ENCODE measurements around the gene NECTIN2.

Gene NECTIN2

DNA sequence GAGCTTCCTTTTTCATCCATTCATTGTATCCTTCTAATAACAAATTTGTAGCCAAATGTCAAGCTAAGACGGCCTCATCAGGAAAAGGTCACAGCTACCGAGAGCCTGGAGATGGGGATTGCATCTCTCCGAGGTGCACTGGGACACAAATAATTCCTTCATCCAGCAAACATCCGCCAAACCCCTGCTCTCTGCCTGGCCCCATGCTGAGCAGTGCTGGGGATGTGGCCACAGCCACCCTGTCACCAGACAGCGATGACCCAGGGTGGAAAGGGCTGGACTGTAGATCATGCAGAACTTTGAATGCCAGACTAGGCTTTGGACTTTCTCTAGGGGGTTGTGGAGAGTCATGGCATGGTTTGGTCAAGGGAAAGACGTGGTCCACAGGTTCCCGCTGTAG lies 46.8 kb downstream of the NECTIN2 start:
- ATAC-seq: no peak
- no peak for TF ChIP-seq RARB (CRISPR knock-in tag; IDR thresholded peaks at IDR 0.05)
- TF ChIP-seq ISL1 (CRISPR knock-in tag; IDR thresholded peaks at IDR 0.05): no peak
- TF ChIP-seq GLIS3 (CRISPR knock-in tag; IDR thresholded peaks at IDR 0.05): no peak
- TF ChIP-seq PATZ1 (CRISPR knock-in tag; IDR thresholded peaks at IDR 0.05; ENCODE audit: borderline replicate concordance): no peak
- TF ChIP-seq CSRNP3 (CRISPR knock-in tag; IDR thresholded peaks at IDR 0.05): no peak

DNA sequence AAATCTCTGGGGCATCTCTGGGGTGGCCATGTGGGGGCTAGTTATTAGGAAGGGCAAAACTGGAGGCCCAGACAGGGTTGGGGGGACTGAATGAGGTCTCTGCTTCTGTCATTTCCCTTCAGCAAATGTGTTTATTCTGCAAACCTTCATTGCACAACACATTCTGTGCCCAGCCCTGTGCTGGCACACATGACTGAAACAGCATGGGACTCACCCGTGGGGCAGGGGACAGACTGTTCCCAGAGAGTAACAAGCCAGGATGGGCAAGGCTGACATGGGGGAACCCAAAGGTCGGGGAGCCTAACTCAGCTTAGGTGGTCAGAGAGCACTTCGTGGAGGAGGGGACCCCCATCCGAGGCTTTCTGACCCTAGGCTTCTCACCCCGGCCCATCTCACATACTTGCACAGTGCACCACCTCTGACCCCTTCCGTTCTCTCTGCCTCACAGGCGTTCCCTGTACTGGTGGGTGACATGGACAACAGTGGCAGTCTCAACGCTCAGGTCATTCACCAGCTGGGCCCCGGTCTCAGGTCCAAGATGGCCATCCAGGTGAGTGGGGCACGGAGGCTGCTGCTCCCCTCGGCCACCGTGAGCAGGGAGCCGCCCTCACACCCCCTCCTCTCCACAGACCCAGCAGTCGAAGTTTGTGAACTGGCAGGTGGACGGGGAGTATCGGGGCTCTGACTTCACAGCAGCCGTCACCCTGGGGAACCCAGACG lies 47.4 kb downstream of the NECTIN2 start:
- TF ChIP-seq PPARA (CRISPR knock-in tag; IDR thresholded peaks at IDR 0.05; ENCODE audit: borderline replicate concordance): no peak
- no peak for TF ChIP-seq ISL1 (CRISPR knock-in tag; IDR thresholded peaks at IDR 0.05)
- TF ChIP-seq TOX (CRISPR knock-in tag; IDR thresholded peaks at IDR 0.05; ENCODE audit: borderline replicate concordance): no peak
- TF ChIP-seq, protein P1, sequence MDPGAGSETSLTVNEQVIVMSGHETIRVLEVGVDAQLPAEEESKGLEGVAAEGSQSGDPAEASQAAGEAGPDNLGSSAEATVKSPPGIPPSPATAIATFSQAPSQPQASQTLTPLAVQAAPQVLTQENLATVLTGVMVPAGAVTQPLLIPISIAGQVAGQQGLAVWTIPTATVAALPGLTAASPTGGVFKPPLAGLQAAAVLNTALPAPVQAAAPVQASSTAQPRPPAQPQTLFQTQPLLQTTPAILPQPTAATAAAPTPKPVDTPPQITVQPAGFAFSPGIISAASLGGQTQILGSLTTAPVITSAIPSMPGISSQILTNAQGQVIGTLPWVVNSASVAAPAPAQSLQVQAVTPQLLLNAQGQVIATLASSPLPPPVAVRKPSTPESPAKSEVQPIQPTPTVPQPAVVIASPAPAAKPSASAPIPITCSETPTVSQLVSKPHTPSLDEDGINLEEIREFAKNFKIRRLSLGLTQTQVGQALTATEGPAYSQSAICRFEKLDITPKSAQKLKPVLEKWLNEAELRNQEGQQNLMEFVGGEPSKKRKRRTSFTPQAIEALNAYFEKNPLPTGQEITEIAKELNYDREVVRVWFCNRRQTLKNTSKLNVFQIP (CRISPR knock-in tag; IDR thresholded peaks at IDR 0.05; ENCODE audit: borderline replicate concordance, low read depth): no peak
- TF ChIP-seq CSRNP3 (CRISPR knock-in tag; IDR thresholded peaks at IDR 0.05): no peak
- TF ChIP-seq ARNTL (CRISPR knock-in tag; IDR thresholded peaks at IDR 0.05; ENCODE audit: borderline replicate concordance, low read depth): no peak
- no peak for TF ChIP-seq ZC3H10 (CRISPR knock-in tag; IDR thresholded peaks at IDR 0.05)
- TF ChIP-seq ZNF565 (CRISPR knock-in tag; conservative IDR thresholded peaks at IDR 0.05; ENCODE audit: low read depth): no peak
- TF ChIP-seq TCF4 (CRISPR knock-in tag; IDR thresholded peaks at IDR 0.05; ENCODE audit: borderline replicate concordance): no peak
- TF ChIP-seq ZFP30 (CRISPR knock-in tag; IDR thresholded peaks at IDR 0.05): no peak
- no peak for TF ChIP-seq ZNF8 (CRISPR knock-in tag; IDR thresholded peaks at IDR 0.05)
- no peak for TF ChIP-seq CSDC2 (CRISPR knock-in tag; IDR thresholded peaks at IDR 0.05)
- TF ChIP-seq PATZ1 (CRISPR knock-in tag; IDR thresholded peaks at IDR 0.05; ENCODE audit: borderline replicate concordance): no peak
- no peak for TF ChIP-seq ZNF70 (CRISPR knock-in tag; IDR thresholded peaks at IDR 0.05)
- TF ChIP-seq, protein P2, sequence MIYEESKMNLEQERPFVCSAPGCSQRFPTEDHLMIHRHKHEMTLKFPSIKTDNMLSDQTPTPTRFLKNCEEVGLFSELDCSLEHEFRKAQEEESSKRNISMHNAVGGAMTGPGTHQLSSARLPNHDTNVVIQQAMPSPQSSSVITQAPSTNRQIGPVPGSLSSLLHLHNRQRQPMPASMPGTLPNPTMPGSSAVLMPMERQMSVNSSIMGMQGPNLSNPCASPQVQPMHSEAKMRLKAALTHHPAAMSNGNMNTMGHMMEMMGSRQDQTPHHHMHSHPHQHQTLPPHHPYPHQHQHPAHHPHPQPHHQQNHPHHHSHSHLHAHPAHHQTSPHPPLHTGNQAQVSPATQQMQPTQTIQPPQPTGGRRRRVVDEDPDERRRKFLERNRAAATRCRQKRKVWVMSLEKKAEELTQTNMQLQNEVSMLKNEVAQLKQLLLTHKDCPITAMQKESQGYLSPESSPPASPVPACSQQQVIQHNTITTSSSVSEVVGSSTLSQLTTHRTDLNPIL (CRISPR knock-in tag; IDR thresholded peaks at IDR 0.05; ENCODE audit: low read depth): no peak
- TF ChIP-seq BACH2 (CRISPR knock-in tag; IDR thresholded peaks at IDR 0.05; ENCODE audit: borderline replicate concordance): no peak
- no peak for TF ChIP-seq SNAI2 (CRISPR knock-in tag; IDR thresholded peaks at IDR 0.05)
- no peak for TF ChIP-seq TSHZ2 (CRISPR knock-in tag; IDR thresholded peaks at IDR 0.05)
- no peak for ATAC-seq

Measured in SK-N-SH treated with all-trans-retinoic acid at 6 μM for 48 hours (cell line).